H1 (cell line): ENCODE data around the gene ZSWIM6. TPM values are rescaled to one million over a fixed set of nuclear protein-coding genes. Genes with fewer than 3 reads are reported as not detected.

Experiments used
- CBX5 ChIP-seq: fragments of 300-800, 300-1000 bp; sonication (generic); IDR thresholded peaks from 2 replicates; pipeline ENCODE4 v1.7.1; 2016; ENCODE audit warnings: antibody characterized with exemption, low read length, low read depth
- CHD7 ChIP-seq: fragments of 300-600 bp; sonication (generic); IDR thresholded peaks from 2 replicates; pipeline ENCODE4 v1.7.1; 2012; ENCODE audit warnings: low read length, moderate library complexity, mild to moderate bottlenecking, inconsistent platforms; ENCODE audit not compliant: insufficient replicate concordance
- CTBP2 ChIP-seq: IDR thresholded peaks from 2 replicates; pipeline ENCODE4 v1.7.0; 2011; ENCODE audit warnings: borderline replicate concordance, mild to moderate bottlenecking, moderate library complexity, mixed read lengths, low read length; ENCODE audit not compliant: insufficient read depth, insufficient read length
- GTF2F1 ChIP-seq: IDR thresholded peaks from 2 replicates; pipeline ENCODE4 v1.6.1; 2012; ENCODE audit warnings: low read depth, low read length, improper control_type of control experiment, borderline replicate concordance
- JUND ChIP-seq: IDR thresholded peaks from 2 replicates; pipeline ENCODE4 v1.6.1; 2011; ENCODE audit warnings: mild to moderate bottlenecking, improper control_type of control experiment, low read length
- RNF2 ChIP-seq: fragments of 200-900, 300-1000 bp; sonication (generic); IDR thresholded peaks from 2 replicates; pipeline ENCODE4 v1.7.1; 2016; ENCODE audit warnings: borderline replicate concordance, low read depth, mild to moderate bottlenecking, antibody characterized with exemption, low read length; ENCODE audit not compliant: poor library complexity, severe bottlenecking; ENCODE audit errors: missing control alignments
- SIN3A ChIP-seq, 2 experiments: IDR thresholded peaks in 1 of 2; conservative IDR thresholded peaks in 1 of 2; 2 replicates each; pipeline ENCODE4 v1.6.1; 2011 to 2012; ENCODE audit warnings: low read length in 2 of 2, improper control_type of control experiment in 1 of 2, low read depth in 1 of 2, mild to moderate bottlenecking in 1 of 2
- SRF ChIP-seq: IDR thresholded peaks from 2 replicates; pipeline ENCODE4 v1.6.1; 2011; ENCODE audit warnings: mild to moderate bottlenecking, low read depth, low read length, moderate library complexity
- TCF12 ChIP-seq: IDR thresholded peaks from 2 replicates; pipeline ENCODE4 v1.6.1; 2011; ENCODE audit warnings: low read depth, mild to moderate bottlenecking, low read length
- YY1 ChIP-seq: IDR thresholded peaks from 2 replicates; pipeline ENCODE4 v1.6.1; 2011; ENCODE audit warnings: low read depth, mild to moderate bottlenecking, low read length
- polyA plus RNA-seq, 7 experiments: library from polyadenylated mRNA; depleted of rRNA in 3 of 7; stranded (reverse) in 5 of 7; unstranded in 2 of 7; fragments of >200 nt in 5 of 7; fragments of 200-250 nt in 2 of 7; gene quantifications; 1 replicate in 5 of 7; 2 replicates in 1 of 7; 4 replicates in 1 of 7; pipeline versions ENCODE4 v1.2.1 to v1.2.3, GENCODE V29; 2011 to 2013; ENCODE audit warnings: missing spikeins in 2 of 7, mixed read lengths in 2 of 7
- total RNA-seq: library from RNA; stranded (reverse); fragmentation: NEBNext Ultra II Directional; extraction: Animal tissue kit (Norgen Biotek cat#: 25700); gene quantifications from 2 replicates; pipeline ENCODE4 v1.2.1, GENCODE V29; 2021

The ZSWIM6 gene
- total and polyA plus RNA-seq, 2 of the 8 experiments (the other 6 are each of a cell fraction or from before 2014, with no cell fraction given), result 7.9 to 12.4 TPM

GRCh38 chr5:61486476-61486875, 154.4 kb downstream of the ZSWIM6 start (continued):
- no peak for TF ChIP-seq CHD7
- no peak for TF ChIP-seq CBX5
- TF ChIP-seq JUND, result no peak
- no peak for TF ChIP-seq GTF2F1
- TF ChIP-seq YY1, result no peak
- no peak for TF ChIP-seq CTBP2
- no peak for TF ChIP-seq TCF12
- no peak for TF ChIP-seq SRF
- no peak for TF ChIP-seq SIN3A (conservative IDR thresholded peaks at IDR 0.05 in 1 of 2, IDR thresholded peaks at IDR 0.05 in 1 of 2; ENCODE audit: low read depth in 1 of 2, low read length in 2 of 2)
- no peak for TF ChIP-seq RNF2
